ENCODE measurements around the gene TMEM129. TPM values are rescaled to one million over a fixed set of nuclear protein-coding genes. Genes with fewer than 3 reads are reported as not detected.
A peak's percentile ranks its signal among the peaks of the same experiment; 100 is the strongest.

TMEM129 gene
- total RNA-seq, 4 donors from 2014 or later, result 28.9 to 106 (median 67.1) TPM

- Histone ChIP-seq H3K9me3 (no peaks in the 10 kb centered on the region), H3K4me1 (peaks cover 0 to 24% (median 10%) of the 10 kb centered on the region in 4 donors), H3K27me3 (peaks cover 0 to 14% of the 10 kb centered on the region in 2 donors), H3K4me3 (peak overlapping the region in 2 of 4 donors; percentile 28 to 35), H3K36me3 (no peaks in the 10 kb centered on the region), H3K27ac (no peak overlapping the region)
- DNase-seq, result peak in 1 of 3 donors; percentile 58
- TF ChIP-seq POLR2A (IDR thresholded peaks at IDR 0.05), result no peak
- no peak for TF ChIP-seq CTCF (IDR thresholded peaks at IDR 0.05)
Observed at GRCh38 chr4:1763550-1764080, 42.5 kb upstream of the TMEM129 start.

GRCh38 chr4:1763070-1763549, 42.0 kb upstream of the TMEM129 start:
- Histone ChIP-seq H3K27me3 (peaks cover 0 to 9% of the 10 kb centered on the region in 2 donors), H3K4me1 (peaks cover 0 to 24% (median 10%) of the 10 kb centered on the region in 4 donors), H3K4me3 (peak overlapping the region in 2 of 4 donors; percentile 28 to 35), H3K9me3 (no peaks in the 10 kb centered on the region), H3K36me3 (no peaks in the 10 kb centered on the region), H3K27ac (no peak overlapping the region)
- DNase-seq, result no peak
- TF ChIP-seq CTCF (IDR thresholded peaks at IDR 0.05) (no peak), POLR2A (IDR thresholded peaks at IDR 0.05) (no peak)

- no peaks in the 10 kb centered on the region for H3K36me3 ChIP-seq
- no peaks in the 10 kb centered on the region for H3K9me3 ChIP-seq
- DNase-seq, result no peak
- peaks cover 0 to 8% of the 10 kb centered on the region in 2 donors for H3K27me3 ChIP-seq
- peaks cover 0 to 24% (median 7%) of the 10 kb centered on the region in 4 donors for H3K4me1 ChIP-seq
- H3K4me3 ChIP-seq, result no peak overlapping the region
- no peak overlapping the region for H3K27ac ChIP-seq
- no peak for TF ChIP-seq CTCF (IDR thresholded peaks at IDR 0.05)
- no peak for TF ChIP-seq POLR2A (IDR thresholded peaks at IDR 0.05)
Observed at GRCh38 chr4:1762264-1763010, 41.3 kb upstream of the TMEM129 start.

GRCh38 chr4:1761130-1761689, 40.1 kb upstream of the TMEM129 start:
- Histone ChIP-seq H3K9me3 (no peaks in the 10 kb centered on the region), H3K36me3 (no peaks in the 10 kb centered on the region), H3K4me3 (no peak overlapping the region), H3K4me1 (peaks cover 0 to 14% (median 4%) of the 10 kb centered on the region in 4 donors), H3K27me3 (no peaks in the 10 kb centered on the region), H3K27ac (no peak overlapping the region)
- no peak for DNase-seq
- TF ChIP-seq POLR2A (IDR thresholded peaks at IDR 0.05) (no peak), CTCF (IDR thresholded peaks at IDR 0.05) (no peak)

- H3K27ac ChIP-seq, result no peak overlapping the region
Observed at GRCh38 chr4:1760521-1761071, 39.5 kb upstream of the TMEM129 start.

More at GRCh38 chr4:1760521-1761071, 39.5 kb upstream of the TMEM129 start:
- H3K36me3 ChIP-seq, result no peaks in the 10 kb centered on the region
- no peak for DNase-seq
- H3K27me3 ChIP-seq, result no peaks in the 10 kb centered on the region
- H3K4me1 ChIP-seq, result peaks cover 0 to 14% (median 4%) of the 10 kb centered on the region in 4 donors
- H3K4me3 ChIP-seq, result no peak overlapping the region
- H3K9me3 ChIP-seq, result no peaks in the 10 kb centered on the region
- TF ChIP-seq CTCF (IDR thresholded peaks at IDR 0.05), result no peak
- no peak for TF ChIP-seq POLR2A (IDR thresholded peaks at IDR 0.05)
